Right cardiac atrium (tissue), 5 donors: ENCODE measurements around the gene TGM5. TPM values are rescaled to one million over a fixed set of nuclear protein-coding genes. Genes with fewer than 3 reads are reported as not detected.
A peak's percentile ranks its signal among the peaks of the same experiment; 100 is the strongest.
"Not testable (repeated sequence)": the region's sequence is repeated elsewhere in the genome, so short reads cannot be mapped to it uniquely, and the experiment has no call there.

Source experiments
- ATAC-seq, 2 donors: fragments of 200-7000 bp; cut with Tn5 transposase; one replicate each; pipeline versions ENCODE4 v1.8.0 to v1.9.1; 2020; ENCODE audit warnings: moderate library complexity in 2 of 2, mild to moderate bottlenecking in 1 of 2
- DNase-seq, 3 donors: peaks; one replicate each; pipeline ENCODE4 v3.0.0-alpha.2; 2020
- H3K27ac ChIP-seq: one replicate; pipeline ENCODE4 v1.5.1; 2013; ENCODE audit warnings: mild to moderate bottlenecking, low read length, control low read depth, moderate library complexity
- H3K27me3 ChIP-seq: one replicate; pipeline ENCODE4 v1.6.1; 2013; ENCODE audit not compliant: control insufficient read depth, insufficient read depth
- H3K4me1 ChIP-seq: one replicate; pipeline ENCODE4 v1.6.1; 2013; ENCODE audit warnings: low read length; ENCODE audit not compliant: control insufficient read depth, insufficient read depth
- H3K4me3 ChIP-seq: one replicate; pipeline ENCODE4 v1.5.1; 2013; ENCODE audit warnings: low read length, control low read depth
- H3K9me3 ChIP-seq: one replicate; pipeline ENCODE4 v1.6.1; 2013; ENCODE audit warnings: low read length; ENCODE audit not compliant: control insufficient read depth
- WGBS: extraction: QIAGEN DNeasy Blood & Tissue Kit; methylation state at CpG from one replicate; pipeline ENCODE4 v1.1.7; 2013; 5-methylcytosine and 5-hydroxymethylcytosine counted together
- intact Hi-C, 4 donors: fragments of 100-400 bp; cut with DNase I; formaldehyde crosslinking; loops; one replicate each; pipeline versions ENCODE4 v1.11.0 to v1.14.0; 2022 to 2023
- polyA plus RNA-seq: library from polyadenylated mRNA; stranded (reverse); fragments of 200-250 nt; gene quantifications from one replicate; pipeline ENCODE4 v1.2.3, GENCODE V29; 2013
- total RNA-seq, 4 donors: library from RNA; stranded (reverse); fragmentation: NEBNext Ultra II Directional; extraction: Animal tissue kit (Norgen Biotek cat#: 25700); gene quantifications; one replicate each; pipeline ENCODE4 v1.2.1, GENCODE V29; 2021
- donor health status: healthy with polysubstance abuse.
- donor health status: DM: no; HTN: yes; CAD: no.
- donor health status: DM: no; HTN: no; CAD: no.
- donor health status: DM: no; HTN: yes; CAD: no; lungs with severe emphysema.
- donor health status: DM: yes; HTN: yes; CAD: no.

TGM5 gene
- total and polyA plus RNA-seq, 5 donors = 0.02 TPM; not detected in 4

- peak; percentile 88 to 91 for ATAC-seq
- H3K4me3 ChIP-seq = no peak overlapping the region
- H3K9me3 ChIP-seq = no peaks in the 10 kb centered on the region
- H3K4me1 ChIP-seq = no peaks in the 10 kb centered on the region
- H3K27ac ChIP-seq = no peak overlapping the region
- WGBS = 48% methylated on average over 9 of the region's 9 CpGs
- intact Hi-C loops = no loop called here
- no peaks in the 10 kb centered on the region for H3K27me3 ChIP-seq
- peak; percentile 59 to 86 (median 84) for DNase-seq
Observed at GRCh38 chr15:43274136-43274535, 7.4 kb upstream of the TGM5 start.

GRCh38 chr15:43273243-43273642 lies 6.5 kb upstream of the TGM5 start:
- WGBS = 74% methylated on average over 2 of the region's 2 CpGs
- ATAC-seq = no peak
- no peak overlapping the region for H3K27ac ChIP-seq
- H3K4me1 ChIP-seq = no peaks in the 10 kb centered on the region
- intact Hi-C loops = no loop called here
- no peaks in the 10 kb centered on the region for H3K27me3 ChIP-seq
- H3K9me3 ChIP-seq = no peaks in the 10 kb centered on the region
- DNase-seq = no peak
- H3K4me3 ChIP-seq = no peak overlapping the region

GRCh38 chr15:43271908-43272307 lies 5.2 kb upstream of the TGM5 start:
- H3K27ac ChIP-seq, DNase-seq, H3K27me3 ChIP-seq, ATAC-seq, intact Hi-C loops, H3K4me1 ChIP-seq, H3K9me3 ChIP-seq, H3K4me3 ChIP-seq: not testable (repeated sequence)
- WGBS = 92% methylated on average over 1 of the region's 1 CpG

- H3K27ac ChIP-seq = no peak overlapping the region
- H3K4me1 ChIP-seq = no peaks in the 10 kb centered on the region
- no peak for ATAC-seq
- H3K27me3 ChIP-seq = no peaks in the 10 kb centered on the region
- no peak overlapping the region for H3K4me3 ChIP-seq
- no peak for DNase-seq
- H3K9me3 ChIP-seq = no peaks in the 10 kb centered on the region
- intact Hi-C loops = no loop called here
- WGBS = 47% methylated on average over 6 of the region's 6 CpGs
Observed at GRCh38 chr15:43270676-43271306, 4.1 kb upstream of the TGM5 start.

- ATAC-seq = no peak
- no peaks in the 10 kb centered on the region for H3K4me1 ChIP-seq
- intact Hi-C loops = no loop called here
- H3K27ac ChIP-seq = no peak overlapping the region
- no peaks in the 10 kb centered on the region for H3K27me3 ChIP-seq
- H3K9me3 ChIP-seq = no peaks in the 10 kb centered on the region
- WGBS = 81% methylated on average over 5 of the region's 5 CpGs
- no peak for DNase-seq
- no peak overlapping the region for H3K4me3 ChIP-seq
Observed at GRCh38 chr15:43270113-43270665, 3.5 kb upstream of the TGM5 start.

- Histone ChIP-seq H3K27ac (no peak overlapping the region), H3K9me3 (no peaks in the 10 kb centered on the region), H3K4me3 (no peak overlapping the region), H3K27me3 (no peaks in the 10 kb centered on the region), H3K4me1 (no peaks in the 10 kb centered on the region)
- intact Hi-C loops = no loop called here
- 51% methylated on average over 11 of the region's 11 CpGs for WGBS
- DNase-seq (no peak), ATAC-seq (peak in 1 of 2 donors; percentile 49)
Observed at GRCh38 chr15:43268111-43269105, 1.7 kb upstream of the TGM5 start.

- Histone ChIP-seq H3K27ac (no peak overlapping the region), H3K4me1 (no peaks in the 10 kb centered on the region), H3K9me3 (no peaks in the 10 kb centered on the region), H3K4me3 (no peak overlapping the region), H3K27me3 (no peaks in the 10 kb centered on the region)
- intact Hi-C loops = no loop called here
- no peak for ATAC-seq
- no peak for DNase-seq
- WGBS = 86% methylated on average over 2 of the region's 2 CpGs
Observed at GRCh38 chr15:43267439-43267838, 711 bp upstream of the TGM5 start.

- no peak for DNase-seq
- Histone ChIP-seq H3K4me1 (no peaks in the 10 kb centered on the region), H3K4me3 (no peak overlapping the region), H3K27me3 (no peaks in the 10 kb centered on the region), H3K9me3 (no peaks in the 10 kb centered on the region), H3K27ac (no peak overlapping the region)
- intact Hi-C loops = no loop called here
- ATAC-seq = no peak
- WGBS = 95% methylated on average over 2 of the region's 2 CpGs
Observed at GRCh38 chr15:43266386-43266785, 342 bp downstream of the TGM5 start.

- Histone ChIP-seq H3K27me3 (no peaks in the 10 kb centered on the region), H3K4me3 (no peak overlapping the region), H3K9me3 (no peaks in the 10 kb centered on the region), H3K4me1 (no peaks in the 10 kb centered on the region), H3K27ac (no peak overlapping the region)
- DNase-seq (no peak), ATAC-seq (no peak)
- intact Hi-C loops = no loop called here
- WGBS = 89% methylated on average over 19 of the region's 19 CpGs
Observed at GRCh38 chr15:43260011-43260615, 6.6 kb downstream of the TGM5 start.

- Histone ChIP-seq H3K9me3 (no peaks in the 10 kb centered on the region), H3K4me3 (no peak overlapping the region), H3K4me1 (no peaks in the 10 kb centered on the region), H3K27me3 (no peaks in the 10 kb centered on the region), H3K27ac (no peak overlapping the region)
- ATAC-seq (no peak), DNase-seq (no peak)
- 85% methylated on average over 8 of the region's 8 CpGs for WGBS
- intact Hi-C loops = no loop called here
Observed at GRCh38 chr15:43258781-43259180, 7.9 kb downstream of the TGM5 start.

GRCh38 chr15:43256341-43256740 lies 10.4 kb downstream of the TGM5 start:
- WGBS = 81% methylated on average over 7 of the region's 7 CpGs
- DNase-seq (no peak), ATAC-seq (no peak)
- no peaks in the 10 kb centered on the region for H3K27me3 ChIP-seq
- H3K4me3 ChIP-seq = no peak overlapping the region
- H3K27ac ChIP-seq = no peak overlapping the region
- no peaks in the 10 kb centered on the region for H3K4me1 ChIP-seq
- intact Hi-C loops = no loop called here
- H3K9me3 ChIP-seq = no peaks in the 10 kb centered on the region
